Measurements from ENCODE around the gene ANAPC16.
"Not testable (repeated sequence)": the region's sequence is repeated elsewhere in the genome, so short reads cannot be mapped to it uniquely, and the experiment has no call there.

Gene ANAPC16

DNA sequence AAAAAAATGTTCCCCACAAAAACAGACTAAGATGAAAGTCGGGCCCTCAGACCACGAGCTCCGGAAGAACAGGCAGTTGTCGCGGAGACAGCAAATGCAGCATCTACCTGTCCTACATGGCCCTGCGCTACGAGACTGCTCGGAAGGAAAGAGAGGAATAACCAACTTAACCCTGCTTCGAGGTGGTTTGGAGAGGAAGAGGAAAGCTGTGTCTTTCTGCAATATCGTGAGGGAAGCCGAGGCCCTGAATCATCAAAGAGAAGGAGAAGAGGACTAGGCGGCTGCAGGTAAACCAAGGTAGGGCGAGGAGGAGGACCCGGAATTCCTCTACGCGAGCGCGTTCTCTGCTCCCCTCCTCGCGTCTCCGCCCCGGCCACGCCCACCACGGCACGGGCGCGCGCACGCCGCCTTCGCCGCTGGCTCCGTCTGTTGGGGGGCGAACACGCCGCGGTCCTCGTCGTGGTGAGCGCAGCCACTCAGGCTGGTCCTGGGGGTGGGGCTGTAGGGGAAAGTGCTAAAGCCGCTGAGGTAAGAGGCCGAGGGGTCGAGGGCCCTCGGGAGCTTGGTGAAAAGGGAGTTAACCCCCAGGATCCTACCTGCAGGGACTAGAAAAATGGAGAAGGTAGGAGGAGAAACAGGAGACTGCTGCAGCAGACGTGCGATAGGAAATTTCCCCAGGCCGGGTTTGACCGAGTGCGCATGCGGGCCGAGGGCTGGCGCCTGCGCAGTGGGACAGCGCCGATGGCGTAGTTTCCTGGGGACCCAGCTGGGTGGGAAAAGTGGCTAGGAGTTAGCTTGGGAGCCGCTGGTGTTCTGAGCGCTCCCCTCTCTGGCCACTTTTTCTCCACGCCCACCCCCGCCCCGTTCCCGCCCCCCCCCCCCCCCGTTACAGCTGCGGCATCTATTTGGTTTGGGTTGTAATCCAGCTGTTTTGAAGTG is at the start of gene ANAPC16, which contains the start of gene ASCC1:
TSS of gene ANAPC16 (plus strand) at position 402 of the 939 bp plus-strand sequence. CDS start 7,903 bp downstream, outside the sequence.
TSS of gene ASCC1 (minus strand) at position 666 of the 939 bp plus-strand sequence. CDS start 2,978 bp downstream, outside the sequence.
- peak; percentile 80 for DNase-seq

DNA sequence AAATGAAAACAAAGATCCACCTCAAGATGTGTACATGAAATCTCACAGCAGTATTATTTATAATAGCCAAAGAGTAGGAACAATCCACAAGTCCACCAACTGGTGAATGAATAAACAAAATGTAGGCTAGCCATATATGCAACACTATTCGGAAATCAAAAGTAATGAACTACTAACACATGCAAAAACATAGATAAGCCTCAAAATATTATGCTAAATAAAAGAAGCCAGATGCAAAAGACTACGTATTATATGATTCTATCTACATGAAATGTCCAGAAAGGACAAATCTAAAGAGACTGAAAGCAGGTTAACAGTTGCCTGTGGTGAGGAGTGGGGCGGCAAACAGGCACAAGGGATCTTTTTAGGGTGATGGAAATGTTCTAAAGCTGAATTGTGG is 48.7 kb upstream of the ANAPC16 start:
- no peak for DNase-seq

DNA sequence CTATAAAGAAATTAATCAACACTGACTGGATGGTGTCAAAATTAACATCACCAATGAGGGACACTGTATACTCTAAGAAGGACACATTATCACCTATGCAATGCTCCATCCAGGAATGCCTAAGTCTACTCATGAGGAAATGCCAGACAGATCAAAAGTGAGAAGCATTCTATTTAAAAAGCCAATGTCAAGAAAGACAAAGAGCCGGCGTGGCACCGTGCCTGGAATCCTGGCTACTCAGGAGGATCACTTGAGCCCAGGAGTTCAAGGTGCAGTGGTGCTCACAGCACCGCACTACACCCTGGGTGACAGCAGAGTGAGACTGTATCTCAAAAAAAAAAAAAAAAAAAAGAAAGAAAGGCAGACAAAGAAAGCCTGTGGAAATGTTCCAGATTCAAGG is 45.5 kb upstream of the ANAPC16 start:
- DNase-seq: no peak

DNA sequence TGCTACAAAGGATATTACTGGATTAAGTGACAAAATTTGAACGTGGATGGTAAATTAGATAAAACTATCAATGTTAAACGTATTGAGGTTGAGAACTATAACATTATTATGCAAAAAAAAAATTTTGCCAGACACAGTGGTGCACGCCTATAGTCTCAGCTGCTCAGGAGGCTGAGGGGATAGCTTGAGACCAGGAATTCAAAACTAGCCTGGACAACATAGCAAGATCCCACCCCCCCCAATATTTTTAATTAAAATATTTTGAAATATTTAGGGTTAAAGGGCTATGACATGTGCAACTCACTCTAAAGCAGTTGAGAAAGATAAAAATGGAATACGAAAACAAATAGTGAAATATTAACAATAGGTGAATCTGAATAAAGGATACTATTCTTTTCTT is 45.1 kb upstream of the ANAPC16 start:
- no peak for DNase-seq

DNA sequence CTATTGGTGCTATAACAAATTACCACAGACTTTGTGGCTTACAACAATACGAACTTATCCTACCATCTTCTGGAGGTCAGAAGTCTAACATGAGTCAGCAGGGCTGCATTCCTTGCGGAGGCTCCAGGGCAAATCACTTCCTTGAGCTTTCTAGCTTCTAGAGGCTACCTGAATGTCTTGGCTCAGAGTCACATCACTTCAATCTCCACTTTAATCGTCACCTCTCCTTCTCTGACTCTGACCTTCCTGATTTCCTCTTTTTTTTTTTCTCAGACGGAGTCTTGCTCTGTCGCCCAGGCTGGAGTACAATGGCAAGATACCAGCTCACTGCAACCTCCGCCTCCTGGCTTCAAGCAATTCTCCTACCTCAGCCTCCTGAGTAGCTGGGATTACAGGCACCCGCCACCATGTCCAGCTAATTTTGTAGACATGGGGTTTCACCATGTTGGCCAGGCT is 44.6 kb upstream of the ANAPC16 start:
- DNase-seq: no peak

DNA sequence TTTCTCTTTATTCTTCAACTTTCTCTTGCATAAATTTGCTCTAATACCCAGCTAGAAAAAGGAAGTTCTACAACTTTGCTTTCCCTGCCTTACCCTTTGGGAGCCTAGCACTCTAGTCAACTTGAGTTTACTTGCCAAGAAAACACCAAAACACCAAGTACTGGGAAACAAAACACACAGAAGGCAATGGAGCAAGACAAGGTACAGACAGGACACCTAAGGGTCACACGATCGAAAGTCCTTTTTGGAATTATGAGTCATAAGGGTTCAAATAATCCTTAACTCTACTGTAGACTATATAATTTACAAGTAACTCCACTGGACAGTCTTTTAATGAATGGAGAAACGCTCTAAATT is 42.6 kb upstream of the ANAPC16 start:
- DNase-seq: no peak

DNA sequence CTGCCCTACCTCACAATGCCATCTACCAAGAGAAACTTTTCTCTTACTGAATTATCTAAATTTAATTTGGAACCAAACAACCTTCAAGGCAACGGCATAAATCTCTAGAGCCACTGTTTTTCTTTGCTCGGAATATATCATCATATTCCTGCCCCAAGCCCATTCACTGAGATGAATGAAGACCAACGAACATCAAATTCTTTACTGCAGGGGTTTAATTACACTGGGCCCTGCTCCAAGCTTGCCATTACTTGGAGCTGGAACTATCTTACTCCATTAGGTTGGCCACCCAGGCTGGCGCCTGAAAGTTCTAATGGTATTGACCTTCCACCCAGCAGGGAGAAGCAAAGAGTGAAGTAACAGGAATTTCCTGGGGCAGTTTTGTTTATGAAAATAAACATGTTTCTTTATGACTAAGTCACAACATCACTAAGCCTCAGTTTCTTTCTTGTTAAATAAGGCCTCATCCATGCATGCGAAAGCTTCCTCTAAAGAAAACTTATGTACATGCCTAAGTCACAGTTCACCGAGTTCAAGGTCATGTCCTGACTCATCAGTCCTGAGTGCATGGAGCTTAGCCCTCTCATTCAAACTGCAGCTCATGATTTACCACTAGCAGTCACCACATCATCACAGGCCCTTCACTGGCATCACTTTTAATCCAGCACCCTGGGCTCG is 42.1 kb upstream of the ANAPC16 start:
- DNase-seq: no peak

DNA sequence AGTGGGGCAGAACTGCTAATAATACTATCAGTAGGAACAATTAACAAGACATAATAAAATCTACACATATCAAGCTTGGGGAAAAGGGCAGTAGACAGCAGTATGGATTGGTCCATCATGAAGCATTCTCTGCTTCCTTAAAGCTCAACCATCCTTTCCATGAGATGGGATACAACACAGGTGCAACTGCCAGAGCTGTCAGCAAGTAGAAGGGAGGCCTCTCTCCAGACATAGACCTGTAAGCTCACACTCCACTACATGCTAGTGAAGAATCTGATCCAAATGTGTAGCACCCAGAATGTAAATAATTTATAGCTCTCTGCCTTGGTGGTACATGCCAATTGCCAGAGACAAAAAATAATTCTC is 41.5 kb upstream of the ANAPC16 start:
- DNase-seq: no peak

DNA sequence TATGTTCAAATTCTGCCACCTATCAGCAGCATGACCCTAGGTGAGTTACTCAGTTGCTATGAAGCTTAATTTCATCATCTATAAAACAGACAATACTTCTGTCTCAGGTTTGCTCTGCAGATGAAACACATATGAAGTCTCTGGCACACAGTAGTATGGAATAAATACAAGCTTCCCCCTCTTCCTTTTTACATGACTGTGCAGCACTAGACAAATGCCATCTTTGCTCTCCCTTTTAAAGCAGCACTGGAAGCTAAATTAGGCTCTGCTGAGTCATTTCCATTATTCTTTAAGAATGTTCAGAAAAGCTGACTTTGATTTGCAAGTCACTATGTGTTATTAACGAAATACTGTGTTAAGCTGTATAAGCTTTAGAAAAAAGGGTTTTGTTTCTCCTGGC is 40.7 kb upstream of the ANAPC16 start:
- no peak for DNase-seq

DNA sequence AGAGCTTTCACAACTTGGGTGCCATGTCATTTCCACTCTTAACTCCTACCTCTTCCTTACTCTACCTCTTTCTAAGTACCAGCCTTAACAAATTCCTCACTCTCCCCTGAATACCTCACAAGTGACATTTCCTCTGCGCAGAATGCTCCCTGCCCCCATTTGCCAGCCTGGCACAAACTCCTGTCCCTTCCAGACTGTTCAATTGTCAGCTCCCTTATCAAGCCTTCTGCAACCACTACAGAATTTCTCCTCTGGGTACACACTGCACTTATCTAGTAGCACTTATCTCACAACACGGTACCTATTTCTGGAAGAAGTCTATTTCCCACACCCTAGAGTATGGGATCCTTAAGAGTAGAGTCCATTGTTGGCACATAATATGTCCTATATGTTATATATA is 39.1 kb upstream of the ANAPC16 start:
- DNase-seq: no peak

DNA sequence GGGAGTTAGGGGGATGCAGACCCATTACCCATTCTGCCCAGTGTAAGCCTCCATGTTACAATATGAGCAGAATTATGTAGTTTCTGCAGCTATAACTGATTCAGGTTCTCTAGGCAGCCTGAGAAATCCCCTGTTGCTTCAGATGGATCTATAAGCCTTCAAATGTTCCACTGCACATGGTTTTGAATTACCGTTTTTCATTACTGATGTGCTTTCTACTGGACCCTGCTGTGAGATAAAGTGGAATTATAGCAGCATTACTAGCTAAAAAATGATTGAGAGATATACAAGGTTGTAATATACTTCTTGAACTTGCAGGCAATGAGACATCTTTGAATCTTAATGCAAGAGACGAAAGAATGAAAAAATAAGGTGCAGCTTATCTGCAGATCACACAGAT is 38.4 kb upstream of the ANAPC16 start:
- DNase-seq: no peak

DNA sequence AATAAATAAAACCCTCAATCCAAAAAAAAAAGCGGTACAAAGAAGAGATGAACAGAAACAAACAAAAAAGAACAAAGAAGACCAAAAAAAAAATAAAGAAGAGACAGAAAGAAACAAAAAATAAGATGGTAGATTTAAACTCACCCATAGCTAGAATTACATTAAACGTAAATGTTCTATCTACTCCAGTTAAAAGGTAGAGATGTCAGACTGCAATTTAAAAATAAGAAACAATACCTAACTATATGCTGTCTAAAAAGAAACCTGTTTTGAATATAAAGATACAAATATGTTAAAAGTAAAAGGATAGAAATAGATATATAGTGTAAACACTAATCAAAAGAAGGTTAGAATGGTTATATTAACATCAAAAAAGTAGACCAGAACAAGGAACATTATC is 31.7 kb upstream of the ANAPC16 start:
- DNase-seq: no peak

DNA sequence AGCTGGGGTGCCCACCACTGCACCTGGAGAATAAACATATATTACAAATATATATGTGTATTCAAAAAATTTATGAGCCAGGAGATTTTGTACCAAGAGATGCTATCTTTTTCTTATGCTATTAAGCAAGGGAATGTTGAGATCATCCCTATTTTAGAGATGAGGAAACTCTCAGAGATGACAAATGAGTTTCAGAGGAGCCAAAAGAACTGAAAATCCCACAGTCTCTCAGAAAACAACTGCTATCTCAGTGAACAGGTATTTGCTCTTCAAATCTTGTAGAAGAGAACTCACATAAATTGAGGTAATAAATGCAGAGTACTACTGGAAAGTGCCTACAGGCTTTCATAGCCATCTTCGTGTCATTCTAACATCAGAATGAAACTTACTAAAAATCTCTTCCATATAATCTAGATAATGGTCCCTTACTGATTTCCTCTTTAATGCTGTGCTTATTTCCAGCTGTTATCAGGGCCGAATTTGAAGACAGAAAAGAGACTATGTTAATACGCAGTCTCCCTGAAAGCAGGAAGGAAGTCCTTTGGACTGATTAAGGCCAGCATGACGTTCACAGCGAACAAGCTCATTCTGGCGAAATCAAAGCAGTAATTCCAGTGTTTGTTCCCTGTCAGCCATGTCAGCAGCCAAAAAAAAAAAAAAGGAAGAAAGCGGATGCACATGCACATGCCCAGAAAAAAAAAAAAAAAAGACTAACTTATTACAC is 29.4 kb upstream of the ANAPC16 start:
- DNase-seq: peak; percentile 10

DNA sequence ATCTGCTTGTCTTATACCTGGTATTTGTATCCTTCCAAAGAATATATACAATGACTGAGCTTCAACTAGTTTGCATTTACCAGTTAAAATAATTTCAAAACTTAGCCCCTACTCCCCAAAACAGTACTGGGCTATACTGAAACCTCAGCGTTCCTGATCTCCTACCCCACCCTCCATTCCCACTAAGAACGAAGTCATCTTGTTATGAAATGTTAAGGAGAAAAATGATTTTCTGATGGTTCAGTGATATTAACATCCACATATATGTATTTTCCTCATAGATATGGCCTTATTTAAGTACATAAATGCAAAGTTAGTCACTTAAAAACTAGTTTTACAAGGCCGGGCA is 28.9 kb upstream of the ANAPC16 start:
- DNase-seq: no peak

DNA sequence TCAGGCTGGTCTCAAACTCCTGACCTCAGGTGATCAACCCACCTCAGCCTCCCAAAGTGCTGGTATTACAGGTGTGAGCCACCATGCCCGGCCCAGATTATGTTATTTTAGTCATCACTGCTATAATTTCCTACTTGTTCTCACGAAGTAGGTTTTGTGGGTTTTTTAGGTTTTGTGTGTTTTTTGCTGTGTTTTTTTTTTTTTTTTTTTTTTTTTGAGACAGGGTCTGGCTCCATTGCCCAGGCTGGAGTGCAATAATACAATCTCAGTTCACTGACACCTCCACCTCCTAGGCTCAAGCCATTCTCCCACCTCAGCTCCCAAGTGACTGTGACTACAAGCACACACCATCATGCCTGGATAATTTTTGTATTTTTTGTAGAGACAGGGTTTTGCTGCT is 20.9 kb upstream of the ANAPC16 start:
- DNase-seq: no peak

DNA sequence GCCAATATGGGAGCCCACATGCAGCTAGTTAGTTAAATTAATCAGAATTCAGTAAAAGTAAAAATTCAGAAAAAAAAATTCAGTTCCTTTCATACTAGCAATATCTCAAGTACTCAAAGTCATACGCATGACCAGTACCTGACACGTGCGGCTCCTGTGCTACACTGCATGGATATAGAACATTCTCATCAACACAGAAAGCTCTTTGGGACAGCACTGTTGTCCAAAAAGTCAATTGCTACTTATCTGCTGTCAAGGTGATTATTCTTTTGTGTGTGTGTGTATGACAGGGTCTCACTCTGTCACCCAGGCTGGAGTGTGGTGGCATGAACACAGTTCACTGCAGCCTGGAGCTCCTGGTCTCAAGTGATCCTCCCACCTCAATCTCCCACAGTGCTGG is 14.9 kb upstream of the ANAPC16 start:
- DNase-seq: no peak

DNA sequence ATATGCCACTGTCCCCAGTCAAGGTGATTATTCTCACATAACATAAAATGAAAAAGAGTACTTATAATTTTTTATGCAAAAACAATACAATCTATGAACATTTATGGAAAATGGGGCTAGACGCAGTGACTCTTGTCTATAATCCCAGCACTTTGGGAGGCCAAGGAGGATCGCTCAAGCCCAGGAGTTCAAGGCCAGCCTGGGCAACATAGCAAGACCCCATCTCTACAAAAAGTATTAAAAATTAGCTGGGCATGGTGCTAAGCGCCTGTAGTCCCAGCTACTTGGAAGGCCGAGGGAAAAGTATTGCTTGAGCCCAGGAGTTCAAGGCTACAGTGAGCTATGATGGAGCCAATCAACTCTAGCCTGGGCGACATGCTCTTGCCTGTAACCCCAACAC is 14.5 kb upstream of the ANAPC16 start:
- no peak for DNase-seq

DNA sequence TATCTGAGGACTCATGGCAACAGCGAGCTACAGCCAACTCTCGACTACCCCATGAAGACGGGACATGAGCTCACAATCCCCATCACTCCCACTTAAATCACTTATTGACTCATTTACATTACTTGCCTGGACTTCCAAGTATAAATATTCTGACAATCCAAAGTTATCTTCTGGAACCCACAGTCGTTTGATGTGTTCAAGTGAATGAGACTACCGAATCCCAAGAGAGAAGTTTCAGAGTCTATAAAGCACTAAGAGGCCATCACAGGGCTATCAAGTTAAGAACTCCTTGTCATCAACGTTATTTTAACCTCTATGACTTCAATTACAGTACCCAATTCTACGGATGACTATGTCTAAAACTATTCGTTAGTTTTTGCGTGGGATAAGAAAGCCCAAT is 11.5 kb upstream of the ANAPC16 start:
- no peak for DNase-seq

DNA sequence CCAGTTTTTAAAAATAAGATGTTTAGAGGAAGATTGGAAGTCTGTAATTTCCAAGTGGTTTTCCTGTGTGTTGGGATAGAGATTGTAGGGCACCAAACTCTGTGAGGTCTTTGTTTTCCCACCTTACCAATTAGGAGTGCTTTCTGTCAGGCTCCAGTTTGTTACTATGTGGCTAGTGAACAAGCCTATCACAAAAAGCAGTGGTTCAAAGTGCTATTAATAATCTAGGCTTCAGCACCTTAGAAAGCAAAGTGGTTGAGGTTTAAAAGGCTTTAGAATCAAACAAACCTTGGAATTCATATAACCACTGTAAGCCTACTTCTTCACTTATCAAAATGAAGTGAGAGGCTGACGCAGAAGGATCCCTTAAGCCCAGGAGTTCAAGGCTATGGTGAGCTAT is 11.1 kb upstream of the ANAPC16 start:
- no peak for DNase-seq

DNA sequence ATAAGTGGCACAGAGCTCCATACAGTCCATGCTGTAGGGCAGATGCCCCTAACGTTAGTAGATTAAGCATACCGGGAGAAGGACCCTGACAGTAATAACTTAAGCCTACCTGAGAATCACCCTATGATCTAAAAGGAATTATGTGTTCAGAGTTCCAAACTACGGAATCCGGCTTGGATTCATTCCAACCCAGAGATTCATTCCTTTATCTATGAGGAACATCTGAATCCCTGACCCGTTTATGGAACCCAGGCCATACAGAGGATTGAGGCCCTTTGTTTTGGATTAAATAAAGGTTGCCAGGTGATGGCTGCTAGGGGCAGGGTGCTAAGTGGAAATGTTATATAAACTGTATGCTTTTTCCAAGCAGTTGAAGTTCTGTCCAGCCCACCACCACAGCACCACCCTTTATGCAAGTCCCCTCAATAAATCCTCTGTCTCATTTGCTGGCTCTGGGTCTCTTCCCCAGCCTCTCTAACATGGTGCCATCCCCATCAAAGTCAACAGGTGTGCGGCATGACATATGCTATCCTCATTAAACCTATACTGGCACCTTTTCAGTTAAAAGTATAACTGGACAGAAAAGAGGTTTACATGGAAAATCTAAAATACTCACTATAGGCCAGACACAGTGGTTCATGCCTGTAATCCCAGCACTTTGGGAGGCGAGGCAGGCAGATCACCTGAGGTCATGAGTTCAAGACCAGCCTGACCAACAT is 9.1 kb upstream of the ANAPC16 start:
- DNase-seq: no peak

DNA sequence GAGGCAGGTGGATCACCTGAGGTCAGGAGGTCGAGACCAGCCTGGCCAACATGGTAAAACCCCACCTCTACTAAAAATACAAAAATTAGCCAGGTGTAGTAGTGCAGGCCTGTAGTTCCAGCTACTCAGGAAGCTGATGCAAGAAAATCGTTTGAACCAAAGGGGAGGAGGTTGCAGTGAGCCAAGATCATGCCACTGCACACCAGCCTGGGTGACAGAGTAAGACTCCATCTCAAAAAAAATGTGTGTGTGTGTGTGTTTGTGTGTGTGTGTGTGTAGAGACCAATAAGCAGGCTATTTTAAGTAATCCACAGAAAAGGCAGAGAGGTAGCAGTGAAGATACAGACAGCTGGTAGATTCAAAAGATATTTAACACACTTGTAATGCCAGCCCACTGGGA is 7.3 kb upstream of the ANAPC16 start:
- not testable (repeated sequence) for DNase-seq

DNA sequence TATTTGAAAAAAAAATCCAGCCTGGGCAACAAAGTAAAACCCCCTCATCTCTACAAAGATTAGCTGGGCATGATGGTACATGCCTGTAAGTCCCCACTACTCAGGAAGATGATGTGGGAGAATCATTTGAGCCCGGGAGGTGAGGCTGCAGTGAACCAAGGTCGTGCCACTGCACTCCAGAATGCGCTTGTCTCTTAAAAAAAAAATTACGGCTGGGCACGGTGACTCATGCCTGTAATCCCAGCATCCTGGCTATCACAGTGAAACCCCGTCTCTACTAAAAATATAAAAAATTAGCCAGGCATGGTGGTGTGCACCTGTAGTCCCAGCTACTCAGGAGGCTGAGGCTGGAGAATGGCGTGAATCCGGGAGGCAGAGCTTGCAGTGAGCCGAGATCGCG is 4.4 kb upstream of the ANAPC16 start:
- DNase-seq: not testable (repeated sequence)

DNA sequence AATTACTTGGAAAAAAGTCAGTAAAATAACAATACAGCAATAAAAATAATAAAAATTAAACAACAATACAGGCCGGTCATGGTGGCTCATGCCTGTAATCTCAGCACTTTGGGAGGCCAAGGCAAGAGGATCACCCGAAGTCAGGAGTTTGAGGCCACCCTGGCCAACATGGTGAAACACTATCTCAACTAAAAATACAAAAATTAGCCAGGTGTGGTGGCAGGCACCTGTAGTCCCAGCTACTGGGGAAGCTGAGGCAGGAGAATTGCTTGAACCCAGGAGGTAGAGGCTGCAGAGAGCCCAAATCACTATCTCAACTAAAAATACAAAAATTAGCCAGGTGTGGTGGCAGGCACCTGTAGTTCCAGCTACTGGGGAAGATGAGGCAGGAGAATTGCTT is 4.0 kb upstream of the ANAPC16 start:
- DNase-seq: not testable (repeated sequence)
